OCI-M1 (cell line): ENCODE data around the gene ABITRAM.
"Not testable (repeated sequence)": the region's sequence is repeated elsewhere in the genome, so short reads cannot be mapped to it uniquely, and the experiment has no call there.

Experiments
- DNase-seq: peaks from one replicate; lab custom pipeline; 2025; lab: John Stamatoyannopoulos, UW

Gene ABITRAM, protein sequence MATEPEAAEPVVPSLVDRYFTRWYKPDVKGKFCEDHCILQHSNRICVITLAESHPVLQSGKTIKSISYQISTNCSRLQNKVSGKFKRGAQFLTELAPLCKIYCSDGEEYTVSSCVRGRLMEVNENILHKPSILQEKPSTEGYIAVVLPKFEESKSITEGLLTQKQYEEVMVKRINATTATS

DNA sequence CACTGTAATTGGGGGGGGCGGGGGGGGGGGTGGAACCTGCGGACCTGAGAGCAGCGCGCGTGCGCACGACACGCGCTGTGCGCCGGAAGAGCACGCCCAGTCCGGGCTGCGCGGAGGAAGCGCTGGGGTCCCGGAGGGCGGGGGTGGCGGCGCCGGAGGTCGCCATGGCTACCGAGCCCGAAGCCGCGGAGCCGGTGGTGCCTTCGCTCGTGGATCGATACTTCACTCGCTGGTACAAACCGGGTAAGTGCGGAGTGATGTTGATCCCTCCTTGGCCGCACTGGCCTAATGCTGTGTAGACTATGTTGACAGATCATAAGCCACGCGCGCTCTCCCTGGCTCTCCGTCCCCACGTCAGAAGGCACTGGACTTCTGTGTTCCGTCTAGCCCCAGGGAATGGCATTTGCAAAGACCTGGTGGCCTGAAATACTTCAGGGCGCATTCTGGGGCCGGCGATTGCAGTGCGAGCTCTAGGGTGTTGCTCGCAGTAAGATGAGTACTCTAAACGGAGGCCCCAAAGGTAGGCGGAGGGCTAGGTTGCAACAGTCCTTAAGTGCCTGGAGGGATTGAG lies at the start of gene ABITRAM:
Gene ABITRAM (plus strand): TSS at position 78 of the 571 bp plus-strand sequence. CDS start 87 bp downstream, at position 165.
- DNase-seq: peak; percentile 92

DNA sequence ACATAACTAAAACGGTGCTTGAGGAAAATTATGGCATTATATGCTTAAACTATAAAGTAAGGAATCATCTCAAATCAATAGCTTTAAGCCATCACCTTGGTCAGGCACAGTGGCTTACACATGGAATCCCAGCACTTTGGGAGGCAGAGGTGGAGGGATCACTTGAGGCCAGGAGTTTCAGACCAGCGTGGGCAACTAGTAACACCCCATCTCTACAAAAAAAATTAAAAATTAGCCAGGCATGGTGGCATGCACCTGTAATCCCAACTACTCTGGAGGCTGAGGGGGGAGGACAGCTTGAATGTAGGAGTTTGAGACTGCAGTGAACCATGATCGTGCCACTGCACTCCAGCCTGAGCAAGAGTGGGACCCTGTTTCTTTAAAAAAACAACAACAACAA lies 49.5 kb upstream of the ABITRAM start:
- no peak for DNase-seq

DNA sequence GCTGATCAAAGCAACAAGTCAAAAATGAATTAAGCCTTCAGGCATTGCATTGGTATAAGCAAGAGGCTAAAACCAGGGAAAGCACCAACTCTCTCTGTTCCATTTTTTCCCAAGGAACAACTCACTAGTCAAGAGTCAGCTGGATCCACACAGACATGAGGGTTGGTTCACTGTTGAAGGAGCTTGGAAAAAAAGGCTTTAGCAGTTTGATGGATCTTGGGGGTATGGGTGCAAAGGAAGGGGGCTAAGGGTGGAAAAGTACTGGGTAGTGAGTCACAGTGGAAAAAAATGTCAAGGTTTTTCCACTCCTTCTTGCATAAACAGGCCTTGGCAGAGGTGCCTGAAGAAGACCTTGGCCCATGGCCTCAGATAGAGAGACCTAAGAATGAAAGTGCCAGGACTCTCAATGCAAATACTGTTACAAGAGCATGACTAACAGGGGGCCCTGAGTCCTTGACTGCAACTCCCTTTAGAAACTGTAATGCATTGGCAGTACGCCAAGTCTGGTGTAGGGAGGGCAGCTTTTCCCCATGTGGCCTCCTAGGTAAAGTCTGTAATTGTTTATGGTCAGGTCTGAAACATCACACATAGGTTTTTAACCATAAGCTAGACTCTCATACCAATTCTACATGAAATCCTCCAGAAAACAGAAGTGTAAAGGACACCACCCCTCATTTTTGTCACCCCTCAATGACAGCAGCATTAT lies 48.4 kb upstream of the ABITRAM start:
- DNase-seq: peak; percentile 62

DNA sequence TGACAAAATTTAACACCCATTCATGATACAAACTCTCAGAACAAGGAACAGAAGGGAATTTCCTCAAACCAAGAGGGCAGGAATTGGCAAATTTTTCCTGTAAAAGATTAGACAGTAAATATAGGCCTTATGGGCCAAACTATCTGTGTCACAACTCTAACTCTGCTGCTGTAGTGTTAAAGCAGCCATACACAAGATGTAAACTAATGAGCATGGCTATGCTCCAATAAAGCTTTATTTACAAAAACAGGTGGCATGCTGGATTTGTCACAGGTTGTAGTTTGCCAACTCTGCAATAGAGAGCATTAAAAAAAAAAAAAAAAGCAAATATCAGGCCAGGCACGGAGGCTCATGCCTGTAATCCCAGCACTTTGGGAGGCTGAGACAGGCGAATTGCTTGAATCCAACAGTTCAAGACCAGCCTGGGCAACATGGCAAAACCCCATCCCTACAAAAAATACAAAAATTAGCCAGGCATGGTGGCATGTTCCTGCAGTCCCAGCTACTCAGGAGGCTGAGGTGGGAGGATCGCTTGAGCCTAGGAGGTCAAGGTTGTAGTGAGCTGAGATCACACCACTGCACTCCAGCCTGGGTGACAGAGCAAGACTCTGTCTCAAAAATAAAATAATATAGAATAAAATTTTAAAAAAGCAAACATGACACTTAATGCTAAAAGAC lies 47.5 kb upstream of the ABITRAM start:
- not testable (repeated sequence) for DNase-seq

DNA sequence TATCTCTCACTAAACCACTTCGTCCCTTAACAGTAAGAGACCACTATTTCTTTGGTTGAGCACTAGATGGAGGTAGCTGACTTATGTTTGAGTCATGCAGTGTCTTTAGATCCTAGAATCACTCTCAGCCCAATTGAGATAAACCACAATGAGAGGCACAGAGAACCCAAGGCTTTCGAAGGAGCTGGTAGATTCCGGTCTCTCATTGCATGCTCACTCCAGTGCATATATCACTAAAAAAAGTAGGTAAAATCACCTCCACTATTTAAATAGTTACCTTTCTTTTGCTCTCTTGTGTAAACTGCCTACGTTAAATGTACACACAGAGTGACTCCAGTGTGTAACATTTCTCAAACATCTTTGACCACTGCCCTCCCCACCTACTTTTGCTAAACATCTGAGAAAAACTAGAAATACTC lies 44.5 kb upstream of the ABITRAM start:
- peak; percentile 30 for DNase-seq

DNA sequence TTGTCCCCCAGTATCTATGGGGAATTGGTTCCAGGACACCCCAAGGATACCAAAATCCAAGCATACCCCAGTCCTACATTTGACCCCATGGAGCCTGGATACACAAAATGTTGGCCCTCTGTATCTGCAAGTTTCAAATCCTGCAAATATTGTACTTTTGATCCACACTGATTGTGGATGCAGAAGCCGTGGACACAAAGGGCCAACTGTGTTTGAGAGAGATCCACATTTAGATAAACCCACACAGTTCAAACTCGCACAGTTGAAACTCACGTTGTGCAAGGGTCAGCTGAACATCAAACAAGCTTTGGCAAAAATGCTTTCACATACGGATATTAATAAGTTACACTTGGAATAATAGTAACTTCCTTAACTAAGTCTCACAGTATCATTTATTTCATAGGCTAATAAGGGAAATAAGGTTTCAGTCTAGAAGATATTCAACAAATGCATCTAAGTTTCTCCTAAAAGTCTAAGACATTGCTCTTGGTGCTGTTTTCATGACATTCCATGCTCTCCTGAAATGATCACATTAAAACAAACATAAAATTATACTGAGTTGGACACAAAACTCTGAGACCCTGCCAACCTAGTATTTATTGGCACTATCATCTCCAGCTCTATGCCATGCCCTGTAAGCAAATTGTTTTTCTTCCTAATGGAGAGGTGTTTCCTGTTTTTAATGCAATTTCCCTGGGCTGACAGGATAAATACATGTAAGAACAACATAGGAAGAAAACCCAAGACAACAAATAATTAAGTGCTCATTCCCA lies 39.8 kb upstream of the ABITRAM start:
- DNase-seq: no peak

DNA sequence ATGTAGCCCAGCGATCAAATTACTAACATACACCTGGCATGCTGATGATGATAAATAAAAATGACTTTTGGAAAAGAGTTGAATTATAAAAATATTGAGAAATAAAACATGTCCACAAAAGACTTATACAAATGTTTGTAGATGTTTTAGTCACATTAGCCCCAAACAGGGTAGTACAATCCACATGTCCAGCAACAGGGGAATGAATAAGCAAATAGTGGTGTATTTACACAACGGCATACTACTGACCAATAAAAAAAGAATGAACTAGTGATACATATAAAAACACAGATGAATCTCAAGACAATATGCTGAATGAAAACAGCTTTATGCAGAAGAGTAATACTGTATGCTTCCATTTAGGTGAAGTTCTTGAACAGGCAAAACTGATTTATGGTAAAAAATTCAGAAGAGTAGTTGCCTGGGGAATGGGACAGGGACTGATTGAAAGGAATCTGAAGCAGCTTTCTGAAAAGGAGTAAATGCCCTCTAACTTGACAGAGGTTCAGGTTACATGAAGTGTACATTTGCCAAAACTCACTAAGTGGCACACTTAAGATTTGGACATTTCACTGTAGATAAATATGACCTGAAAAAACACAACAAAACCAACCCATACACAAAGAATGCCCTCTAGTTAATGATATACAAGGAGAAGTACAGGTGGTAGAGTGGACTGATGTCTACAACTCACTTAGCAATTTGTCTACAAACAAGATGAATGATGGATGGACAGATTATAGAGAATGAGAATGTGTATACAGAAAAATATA lies 36.7 kb upstream of the ABITRAM start:
- DNase-seq: no peak

DNA sequence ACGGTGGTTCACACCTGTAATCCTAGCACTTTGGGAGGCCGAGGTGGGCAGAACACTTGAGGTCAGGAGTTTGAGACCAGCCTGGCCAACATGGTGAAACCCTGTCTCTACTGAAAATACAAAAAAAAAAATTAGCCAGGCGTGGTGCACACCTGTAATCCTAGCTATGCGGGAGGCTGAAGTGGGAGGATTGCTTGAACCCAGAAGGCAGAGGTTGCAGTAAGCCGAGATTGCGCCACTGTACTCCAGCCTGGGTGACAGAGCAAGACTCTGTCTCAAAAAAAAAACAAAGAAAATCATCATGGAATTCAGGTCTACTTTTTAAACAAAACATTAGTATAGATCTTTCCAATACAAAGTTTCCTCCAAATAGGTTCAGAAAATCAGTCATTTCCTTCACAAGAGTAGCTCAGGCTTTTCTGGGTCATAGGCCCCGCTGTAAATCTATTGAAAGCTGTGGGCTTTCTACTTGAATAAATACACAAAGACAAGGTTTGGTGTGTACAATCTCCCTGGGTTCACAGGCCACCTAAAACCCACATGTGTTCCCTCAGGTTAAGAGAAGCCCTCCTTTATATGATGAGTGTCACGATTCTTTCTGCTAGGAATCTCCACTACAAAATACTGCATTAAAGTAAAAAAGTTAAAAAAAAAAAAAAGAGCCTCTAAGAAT lies 35.0 kb upstream of the ABITRAM start:
- DNase-seq: not testable (repeated sequence)

DNA sequence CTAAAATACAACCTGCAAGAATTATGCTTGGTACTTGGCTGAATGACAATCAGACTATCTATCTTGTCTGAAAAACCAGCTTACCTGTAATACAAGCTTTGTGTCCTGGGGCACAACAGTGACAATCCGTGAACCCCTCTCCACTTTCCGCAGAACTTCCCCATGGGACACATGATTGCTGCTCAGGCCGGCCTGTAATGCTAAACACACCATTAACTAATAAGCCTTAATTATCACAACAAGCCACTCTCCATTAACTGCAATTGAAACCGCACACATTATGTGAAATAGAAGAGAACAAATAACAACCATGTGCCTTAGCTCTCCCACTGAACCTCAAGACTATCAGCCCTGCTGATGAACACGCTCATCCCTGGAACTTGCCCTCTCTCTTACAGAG lies 34.0 kb upstream of the ABITRAM start:
- no peak for DNase-seq

DNA sequence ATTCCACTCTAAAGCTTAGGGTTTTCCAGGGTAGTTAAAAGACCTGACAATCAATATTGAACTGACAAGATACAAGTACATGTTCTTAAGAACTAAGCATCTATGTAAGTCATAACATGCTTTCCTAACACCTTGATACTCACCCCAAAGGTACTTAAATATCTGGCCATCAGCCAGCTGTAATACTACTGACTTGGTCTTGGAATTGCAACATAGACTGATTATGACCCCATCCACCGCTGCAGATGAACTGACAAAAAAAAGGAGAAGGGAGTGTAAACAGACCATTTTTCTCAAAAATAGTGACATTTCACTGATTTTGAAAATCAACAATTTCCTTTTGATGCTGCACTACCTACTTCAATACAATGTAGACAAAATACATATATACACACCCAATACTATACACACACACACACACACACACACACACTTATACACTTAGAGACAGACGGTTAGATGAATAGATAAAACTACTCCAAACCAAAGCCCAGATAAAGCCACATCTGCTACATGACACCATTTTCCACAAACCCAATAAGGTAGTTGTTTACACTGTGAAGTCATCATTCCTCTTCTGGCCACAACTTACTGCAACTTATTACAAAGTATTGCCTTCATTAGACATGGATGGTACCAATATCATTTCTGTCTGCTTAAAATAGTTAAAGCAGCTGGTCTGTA lies 30.6 kb upstream of the ABITRAM start:
- peak; percentile 60 for DNase-seq

DNA sequence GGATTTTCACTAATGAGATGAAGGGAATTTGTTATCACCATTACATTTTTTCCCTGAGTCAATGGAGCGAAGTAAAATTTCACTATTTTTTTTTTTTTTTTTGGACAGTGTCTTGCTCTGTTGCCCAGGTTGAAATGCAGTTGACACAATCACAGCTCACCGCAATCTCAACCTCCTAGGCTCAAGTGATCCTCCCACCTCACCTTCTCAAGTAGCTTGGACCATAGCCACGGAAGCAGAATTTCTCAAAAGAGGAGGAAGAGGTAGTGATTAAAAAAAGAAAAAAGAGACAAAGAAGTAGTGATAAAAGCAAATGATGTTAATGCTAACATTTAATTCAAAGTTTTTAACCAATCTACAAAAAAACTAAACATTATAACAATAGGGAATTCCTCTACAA lies 30.0 kb upstream of the ABITRAM start:
- DNase-seq: no peak

DNA sequence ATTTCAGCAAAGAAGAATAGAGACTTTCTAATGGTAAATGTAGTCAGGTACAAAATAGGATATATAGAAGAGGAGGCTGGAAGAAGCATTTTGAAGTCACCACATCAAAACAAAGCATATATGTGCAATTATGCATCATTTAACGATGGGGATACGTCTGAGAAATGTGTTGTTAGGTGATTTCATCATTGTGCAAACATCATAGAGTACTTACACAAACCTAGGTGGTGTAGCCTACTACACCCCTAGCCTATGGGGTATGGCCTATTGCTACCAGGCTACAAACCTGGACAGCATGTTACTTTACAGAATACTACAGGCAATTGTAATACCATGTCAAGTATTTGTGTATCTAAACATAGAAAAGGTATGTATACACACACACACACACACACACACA lies 28.7 kb upstream of the ABITRAM start:
- no peak for DNase-seq

DNA sequence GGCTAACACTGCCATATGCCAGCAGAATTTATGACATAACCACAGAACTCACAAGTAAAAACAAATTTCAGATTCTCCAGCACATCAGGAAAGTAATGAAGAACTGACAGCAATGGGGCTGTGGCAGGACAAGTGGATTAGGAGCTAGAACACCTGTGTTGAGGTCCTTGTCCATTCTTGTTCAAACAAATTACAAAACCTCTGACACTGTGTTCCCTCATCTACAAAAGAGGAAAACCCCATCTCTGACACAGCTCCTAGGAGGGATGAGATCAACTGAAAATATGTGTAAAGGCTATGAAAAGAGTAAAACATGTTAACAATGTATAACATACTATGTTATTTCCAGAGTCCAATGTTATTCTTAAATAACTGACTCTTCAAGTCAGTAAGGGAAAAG lies 23.8 kb upstream of the ABITRAM start:
- DNase-seq: no peak

DNA sequence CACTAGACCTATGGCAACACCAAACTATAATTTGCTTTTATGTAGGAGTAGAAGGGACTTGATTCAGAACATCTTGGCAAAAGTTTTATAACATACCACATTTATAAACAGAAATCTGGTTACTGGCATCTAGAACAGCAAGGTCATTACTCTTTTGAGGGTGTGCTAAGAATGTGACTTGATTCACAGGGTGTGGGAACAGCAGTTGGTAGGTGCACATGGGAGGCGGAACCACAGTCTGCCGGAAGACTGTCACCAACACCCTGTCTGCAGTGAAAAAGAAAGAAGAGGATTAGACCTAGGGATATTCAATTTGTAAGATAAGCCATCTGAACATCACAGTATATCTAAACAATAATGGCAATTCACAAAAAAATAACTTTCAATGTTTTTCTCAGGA lies 23.3 kb upstream of the ABITRAM start:
- DNase-seq: no peak

DNA sequence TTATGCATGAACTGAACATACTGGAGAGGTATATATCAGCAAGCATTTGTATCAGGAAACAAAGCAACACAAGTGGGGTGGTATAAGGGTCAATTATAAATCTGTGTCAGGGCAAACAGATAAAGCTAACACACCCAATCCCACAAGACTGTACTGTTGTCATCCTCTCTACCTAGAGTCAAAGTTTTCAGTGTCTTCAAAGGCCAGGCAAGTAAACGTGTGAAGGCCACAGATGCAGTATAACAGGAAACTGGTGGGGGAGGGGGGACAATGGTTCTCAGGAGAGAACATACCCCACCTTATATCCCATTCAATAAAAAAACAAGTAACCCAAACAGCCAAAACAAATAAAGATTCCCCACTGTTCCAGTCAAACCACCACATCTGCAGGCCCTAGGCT lies 22.4 kb upstream of the ABITRAM start:
- no peak for DNase-seq

DNA sequence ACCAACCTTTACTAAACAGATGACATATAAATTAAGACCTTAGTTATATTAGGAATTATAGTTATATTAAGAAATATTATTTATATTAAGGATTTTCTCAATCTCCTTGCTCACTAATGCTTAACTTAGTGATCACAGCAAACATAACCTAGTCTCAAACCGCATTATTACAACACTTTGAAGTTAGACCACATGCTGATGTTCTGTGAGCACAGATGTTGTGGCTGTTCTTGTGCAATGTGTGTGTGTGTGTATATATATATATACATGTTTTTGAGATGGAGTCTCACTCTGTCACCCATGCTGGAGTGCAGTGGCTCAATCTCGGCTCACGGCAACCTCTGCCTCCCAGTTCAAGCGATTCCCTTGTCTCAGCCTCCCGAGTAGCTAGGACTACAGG lies 20.8 kb upstream of the ABITRAM start:
- no peak for DNase-seq

DNA sequence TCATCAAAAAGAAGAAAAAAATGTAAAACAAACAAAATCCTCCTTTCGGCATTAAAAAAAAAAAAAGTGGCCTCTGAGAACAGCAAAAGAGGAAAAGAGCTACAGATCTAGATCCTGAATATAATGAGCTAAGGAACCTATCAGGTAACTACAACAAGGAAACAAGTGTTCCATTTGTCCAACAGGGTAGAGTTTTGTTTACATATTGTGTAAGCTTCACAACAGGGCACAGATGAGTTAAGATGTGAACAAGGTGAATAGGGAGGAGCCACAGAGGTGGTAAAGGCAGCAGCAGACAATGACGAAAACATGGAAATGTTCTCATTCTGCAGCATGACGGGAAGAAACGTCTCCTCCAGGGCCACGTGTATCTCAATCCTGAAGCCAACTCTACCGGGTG lies 14.7 kb upstream of the ABITRAM start:
- no peak for DNase-seq

DNA sequence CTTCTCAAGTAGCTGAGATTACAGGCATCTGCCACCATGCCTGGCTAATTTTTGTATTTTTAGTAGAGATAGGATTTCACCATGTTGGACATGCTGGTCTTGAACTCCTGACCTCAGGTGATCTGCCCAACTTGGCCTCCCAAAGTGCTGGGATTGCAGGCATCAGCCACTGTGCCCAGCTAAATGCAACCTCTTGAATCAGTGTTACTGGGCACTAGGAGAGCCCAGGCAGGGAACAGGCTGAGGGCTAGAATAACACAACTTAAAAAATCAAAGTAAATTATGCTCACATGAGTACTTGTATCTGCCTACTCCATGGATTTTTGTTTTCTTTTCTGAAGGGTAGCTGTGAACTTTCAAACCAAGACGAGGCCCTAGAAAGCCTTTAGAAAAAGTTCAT lies 13.8 kb upstream of the ABITRAM start:
- not testable (repeated sequence) for DNase-seq

DNA sequence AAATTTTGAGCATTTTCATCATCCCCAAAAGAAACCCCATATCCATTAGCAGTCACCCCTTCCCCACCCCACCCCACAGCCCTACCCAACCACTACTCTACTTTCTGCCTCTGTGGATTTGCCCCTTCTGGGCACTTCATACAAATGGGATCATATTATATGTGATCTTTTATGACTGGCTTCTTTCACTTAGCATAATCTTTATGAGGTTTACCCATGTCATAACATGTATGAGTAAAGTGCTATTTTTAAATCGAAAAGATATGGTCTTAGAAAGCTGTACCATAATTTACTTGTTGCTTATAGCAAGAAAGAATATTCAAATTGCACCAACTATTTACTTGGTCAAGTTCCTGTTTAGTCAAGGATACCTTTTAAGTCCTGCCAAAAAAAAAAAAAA lies 13.0 kb upstream of the ABITRAM start:
- no peak for DNase-seq

DNA sequence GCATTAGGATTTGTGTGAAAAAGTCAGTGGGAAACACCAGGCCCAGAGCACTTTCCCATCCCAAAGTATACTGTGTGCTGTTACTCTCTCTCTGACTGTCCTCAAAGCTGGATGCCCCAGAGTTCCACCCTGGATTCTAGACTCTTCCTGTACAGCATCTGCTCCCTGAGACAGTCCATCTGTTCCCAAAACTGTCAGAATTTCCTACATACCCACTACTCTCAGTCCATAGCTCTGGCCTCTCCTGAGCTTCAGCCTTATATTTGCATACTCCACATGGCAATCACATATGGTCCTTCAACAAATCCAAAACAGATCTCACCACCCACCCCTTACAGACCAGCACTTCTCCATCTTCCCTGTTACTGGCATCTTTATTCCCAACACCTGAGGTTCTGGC lies 9.7 kb upstream of the ABITRAM start:
- DNase-seq: no peak
